Measurements from ENCODE around the gene APOO.

Gene APOO

DNA sequence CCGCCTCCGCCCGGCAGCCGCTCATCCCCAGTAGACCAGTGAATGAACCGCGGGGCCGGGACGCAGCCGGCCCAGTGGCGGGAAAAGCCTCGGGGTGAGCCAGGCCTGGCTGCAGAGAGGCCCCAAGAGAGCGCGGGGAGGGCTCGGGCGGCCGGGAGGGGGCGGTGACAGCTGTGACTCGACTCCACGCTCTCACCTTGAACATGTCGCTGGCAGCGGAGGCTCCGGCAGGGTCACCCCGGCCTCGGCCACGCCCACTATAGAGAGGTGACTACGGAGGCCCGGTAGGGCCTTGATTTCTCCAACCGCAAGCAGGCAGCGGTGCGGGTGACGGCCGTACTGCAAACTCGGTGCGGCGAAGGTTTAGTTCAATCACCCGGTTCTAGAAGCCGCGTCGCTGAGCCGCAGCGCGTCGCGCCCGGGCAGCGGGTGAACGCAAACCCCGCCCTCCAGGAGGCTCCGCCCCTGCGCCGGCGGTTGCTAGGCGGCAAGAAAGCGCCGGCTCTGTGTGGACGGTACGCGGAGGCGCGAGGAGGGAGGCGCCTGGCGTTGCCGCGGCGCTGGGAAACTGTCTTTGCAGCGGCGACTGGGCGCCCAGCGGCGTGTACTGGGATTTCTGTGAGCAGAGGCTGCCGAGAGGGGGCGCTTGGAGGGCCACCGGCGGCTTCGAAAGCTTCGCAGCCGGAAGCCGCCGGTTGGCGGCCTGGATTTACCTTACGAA is at the start of gene APOO, which contains the start of gene CXorf58:
TSS of gene APOO (minus strand) at position 441 of the 721 bp plus-strand sequence. CDS start at position 205, 236 bp downstream.
TSS of gene CXorf58 (plus strand) at position 509 of the 721 bp plus-strand sequence. CDS start 2,297 bp downstream, outside the sequence.
- peak; percentile 92 for DNase-seq (ENCODE audit: low spot score)

DNA sequence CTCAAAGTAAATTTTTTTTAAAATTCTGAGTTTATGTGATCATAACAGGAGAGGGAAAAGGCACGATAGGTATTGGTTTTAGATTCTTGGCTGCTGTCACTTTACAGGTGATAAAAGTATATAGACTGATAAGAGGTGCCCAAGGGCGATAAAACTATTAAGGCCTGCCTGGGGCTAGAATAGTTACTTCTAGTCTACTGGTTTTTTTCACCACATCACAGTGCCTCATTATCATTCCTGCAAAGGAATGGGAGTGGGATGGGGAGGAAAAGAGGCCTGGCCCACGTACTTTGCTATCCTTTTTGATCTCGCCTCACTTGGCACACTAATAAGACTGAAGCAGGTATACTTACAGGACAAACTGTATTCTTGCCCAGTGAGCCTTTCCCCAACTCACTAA is 46.7 kb upstream of the APOO start:
- no peak for DNase-seq (ENCODE audit: low spot score)

GRCh38 chrX:23953908-23954269 is 46.2 kb upstream of the APOO start:
- DNase-seq (ENCODE audit: low spot score): no peak

DNA sequence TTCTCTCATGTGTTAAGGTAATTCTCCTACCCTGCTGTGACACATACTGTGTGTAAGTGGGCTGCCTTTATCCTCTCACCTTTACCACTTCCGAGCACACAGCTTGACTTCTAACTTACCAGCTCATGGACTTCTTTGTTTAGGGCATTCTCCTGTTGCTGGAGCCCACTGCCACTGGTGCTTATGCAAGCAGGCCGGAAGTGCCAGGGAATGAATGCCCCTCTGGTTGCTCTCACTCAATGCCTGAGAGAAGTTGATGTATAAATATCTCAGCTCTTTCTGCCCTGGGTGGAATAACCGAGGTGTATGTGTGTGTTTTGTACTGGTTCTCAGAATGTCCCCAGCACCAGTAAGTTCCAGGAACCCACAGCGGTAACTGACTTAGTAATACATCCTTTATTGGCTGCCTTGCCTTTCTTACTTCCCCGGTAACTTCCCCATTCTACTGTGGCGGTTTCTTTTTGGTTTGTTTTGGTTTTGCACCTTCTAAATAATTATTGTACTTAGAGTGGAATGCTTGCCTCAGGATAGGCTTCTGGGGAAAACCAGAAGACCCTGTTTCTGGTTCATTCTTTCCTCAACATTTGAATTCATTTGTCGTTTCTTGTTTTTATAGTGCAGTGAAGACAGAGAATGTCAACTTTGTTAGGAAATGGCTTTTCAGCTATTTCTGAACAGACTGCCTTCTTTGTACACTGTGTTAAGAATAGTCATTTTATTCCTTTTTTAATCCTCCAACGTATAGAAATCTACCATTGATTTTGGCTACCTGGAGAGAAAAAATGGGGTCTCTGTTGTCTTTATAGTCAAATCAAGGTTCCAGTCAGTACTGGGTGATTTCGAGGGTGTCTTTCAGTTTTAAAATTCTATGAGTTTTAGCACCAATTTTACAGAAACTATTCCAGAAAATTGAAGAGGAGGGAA is 45.5 kb upstream of the APOO start:
- DNase-seq (ENCODE audit: low spot score): peak; percentile 58

DNA sequence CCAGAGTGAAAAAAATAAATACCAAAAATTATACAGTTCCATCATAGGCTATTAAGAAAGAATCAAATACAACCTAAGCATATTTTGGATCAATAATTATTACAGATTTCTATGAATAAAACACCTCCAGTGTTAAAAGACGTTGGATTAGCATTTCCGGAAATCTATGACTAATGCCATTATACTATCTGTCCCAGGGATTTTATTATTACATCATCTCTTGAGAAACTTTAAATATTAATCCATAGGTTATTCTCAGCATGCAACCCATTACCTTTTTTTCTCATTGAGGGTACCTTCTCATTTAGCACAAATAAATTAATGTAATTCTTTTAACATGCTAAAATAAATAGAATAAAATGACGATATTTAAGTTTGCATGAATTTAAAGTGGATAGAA is 44.7 kb upstream of the APOO start:
- DNase-seq (ENCODE audit: low spot score): no peak

- DNase-seq (ENCODE audit: low spot score): no peak
These were observed 37.5 kb upstream of the APOO start for GRCh38 chrX:23945206-23945605.

DNA sequence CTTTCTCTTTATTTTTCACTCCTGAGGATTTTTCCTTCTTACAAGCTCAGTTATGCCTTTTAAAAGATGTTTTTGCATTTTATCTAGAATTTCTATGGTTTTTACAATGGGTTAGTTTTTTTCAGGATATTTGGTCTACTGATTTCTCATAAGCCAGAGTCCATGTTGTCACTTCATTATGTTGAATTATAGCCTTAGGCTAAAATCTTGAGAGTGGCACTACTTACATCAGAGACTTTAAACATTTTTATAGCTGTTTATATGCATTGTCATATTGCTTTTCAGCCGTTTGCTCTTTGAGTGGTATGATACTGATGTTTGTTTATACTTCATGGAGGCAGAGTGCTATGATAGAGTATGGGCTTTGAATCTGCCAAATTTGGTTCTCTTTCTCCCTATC is 36.5 kb upstream of the APOO start:
- no peak for DNase-seq (ENCODE audit: low spot score)

DNA sequence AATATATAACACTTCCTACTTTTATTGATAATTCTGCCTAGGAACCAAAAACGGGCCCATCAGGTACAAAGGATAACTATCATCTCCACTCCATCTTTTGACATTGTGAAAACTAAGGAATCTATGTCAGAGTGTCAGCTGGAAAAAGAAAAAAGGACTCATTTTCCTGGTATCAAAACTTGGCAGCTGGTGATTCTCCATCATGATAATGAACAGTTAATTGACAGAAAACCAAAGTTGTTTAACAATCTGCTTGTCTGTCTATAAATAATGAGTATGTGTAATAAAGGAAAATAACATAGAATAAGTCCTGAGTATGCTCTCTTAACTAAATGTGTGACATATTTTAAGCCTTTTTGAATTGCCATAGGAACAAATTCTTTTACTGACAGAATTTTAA is 31.5 kb upstream of the APOO start:
- DNase-seq (ENCODE audit: low spot score): no peak

DNA sequence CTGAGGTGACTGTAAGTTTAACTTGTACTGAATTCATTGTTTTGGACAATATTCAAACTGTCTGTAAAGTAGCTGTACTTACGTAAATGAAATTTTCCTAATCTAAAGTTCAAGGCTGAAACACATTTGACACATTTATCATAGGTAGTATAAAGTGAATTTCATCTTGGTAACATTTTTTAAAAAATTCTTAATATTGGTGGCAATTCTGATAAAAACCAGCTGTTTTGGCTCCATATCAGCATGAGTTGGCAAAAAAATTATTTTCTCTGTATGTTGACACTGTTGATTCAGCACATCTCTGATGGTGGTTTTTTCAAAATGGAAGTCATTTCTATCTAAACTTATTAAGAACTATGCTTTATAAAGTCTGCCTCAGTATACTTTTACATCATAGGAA is 31.0 kb upstream of the APOO start:
- DNase-seq (ENCODE audit: low spot score): no peak

- no peak for DNase-seq (ENCODE audit: low spot score)
These were observed 29.4 kb upstream of the APOO start for GRCh38 chrX:23937100-23937499.

GRCh38 chrX:23936180-23936579 is 28.4 kb upstream of the APOO start:
- no peak for DNase-seq (ENCODE audit: low spot score)

- no peak for DNase-seq (ENCODE audit: low spot score)
These were observed 27.4 kb upstream of the APOO start for GRCh38 chrX:23935106-23935505.

DNA sequence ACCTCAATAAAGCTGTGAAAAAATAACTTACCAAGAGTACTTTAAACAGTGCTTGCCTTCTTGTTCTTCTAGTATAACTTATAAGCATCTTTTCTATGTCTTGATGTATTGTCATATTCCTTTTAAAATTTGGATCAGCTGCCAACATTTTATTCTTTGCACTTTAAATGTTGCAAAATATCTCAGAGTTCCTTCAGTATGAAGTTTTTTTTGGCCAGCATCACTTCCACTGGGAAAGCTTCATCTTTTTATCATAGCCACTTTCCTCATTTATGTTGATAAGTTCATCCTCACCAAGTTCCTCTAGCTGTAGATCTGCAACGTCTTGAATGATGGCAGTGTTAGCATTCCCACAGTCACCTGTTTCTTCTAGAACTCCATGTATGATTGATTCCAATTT is 24.3 kb upstream of the APOO start:
- no peak for DNase-seq (ENCODE audit: low spot score)

DNA sequence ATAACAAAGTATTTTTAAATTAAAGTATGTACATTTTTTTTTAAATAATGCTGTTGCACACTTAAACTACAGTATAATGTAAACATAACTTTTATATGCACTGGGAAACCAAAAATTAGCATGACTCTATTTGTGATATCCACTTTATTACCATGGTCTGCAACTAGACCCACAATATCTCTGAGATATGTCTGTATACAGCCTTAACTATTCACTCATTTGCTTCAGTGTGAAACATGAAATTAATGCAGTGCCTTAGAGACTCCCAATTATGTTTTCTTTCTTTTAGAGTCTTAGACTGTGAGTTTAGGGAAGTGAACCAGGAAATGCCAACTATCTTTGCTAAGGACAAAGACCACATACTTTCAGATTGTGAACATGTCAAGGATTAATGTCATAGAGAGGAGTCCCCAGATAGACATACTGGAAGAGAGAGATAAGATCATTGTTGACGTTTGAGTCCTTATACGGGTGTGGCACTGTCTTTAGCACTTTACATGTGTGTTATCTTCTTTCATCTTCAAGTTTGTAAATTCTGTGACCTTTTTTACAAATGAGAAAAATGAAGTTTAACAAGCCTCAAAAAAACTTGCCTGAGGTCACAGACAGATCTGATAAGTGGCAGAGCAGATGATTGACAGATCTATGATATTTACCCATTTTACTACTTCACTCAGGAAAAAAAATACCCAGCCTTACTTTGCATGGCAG is 23.3 kb upstream of the APOO start:
- peak; percentile 9 for DNase-seq (ENCODE audit: low spot score)

- DNase-seq (ENCODE audit: low spot score): no peak
These were observed 18.3 kb upstream of the APOO start for GRCh38 chrX:23926015-23926414.

DNA sequence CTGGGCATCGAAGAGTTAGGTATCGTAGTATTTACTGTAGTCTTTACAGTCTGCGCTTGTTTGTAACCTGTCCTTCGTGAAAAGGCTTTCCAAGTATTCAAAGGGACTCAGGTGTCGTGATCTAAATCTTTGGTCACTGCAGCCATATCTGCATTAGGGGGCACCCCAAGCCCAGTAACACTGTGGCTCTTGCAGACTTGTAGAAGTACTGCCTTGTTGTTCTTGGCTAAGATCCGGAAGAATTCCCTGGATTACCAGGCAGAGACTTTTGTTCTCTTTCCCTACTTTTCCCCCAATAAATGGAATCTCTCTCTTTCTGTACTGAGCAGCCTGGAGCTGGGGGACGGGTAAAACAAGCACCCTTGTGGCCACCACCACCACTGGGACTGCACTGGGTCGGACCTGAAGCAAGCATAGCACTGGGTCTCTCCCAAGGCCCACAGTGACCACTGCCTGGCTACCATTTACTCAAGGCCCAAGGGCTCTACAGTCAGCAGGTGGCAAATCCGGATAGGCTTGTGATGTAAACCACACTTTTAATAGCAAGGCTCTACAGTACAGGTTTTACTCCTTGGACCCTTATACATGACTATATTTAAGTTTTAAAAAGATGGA is 12.1 kb upstream of the APOO start:
- DNase-seq (ENCODE audit: low spot score): no peak

DNA sequence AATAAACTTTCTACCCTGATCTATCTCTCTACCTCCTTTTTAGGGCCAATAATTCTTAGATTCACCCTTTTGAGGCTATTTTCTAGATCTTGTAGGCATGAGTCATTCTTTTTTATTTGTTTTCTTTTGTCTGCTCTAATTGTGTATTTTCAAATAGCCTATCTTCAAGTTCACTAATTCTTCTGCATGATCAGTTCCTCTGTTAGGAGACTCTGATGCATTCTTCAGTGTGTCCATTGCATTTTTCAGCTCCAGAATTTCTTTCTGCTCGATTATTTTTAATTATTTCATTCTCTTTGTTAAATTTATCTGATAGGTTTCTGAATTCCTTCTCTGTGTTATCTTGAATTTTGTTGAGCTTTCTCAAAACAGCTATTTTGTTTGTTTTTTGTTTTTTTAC is 11.4 kb upstream of the APOO start:
- no peak for DNase-seq (ENCODE audit: low spot score)

DNA sequence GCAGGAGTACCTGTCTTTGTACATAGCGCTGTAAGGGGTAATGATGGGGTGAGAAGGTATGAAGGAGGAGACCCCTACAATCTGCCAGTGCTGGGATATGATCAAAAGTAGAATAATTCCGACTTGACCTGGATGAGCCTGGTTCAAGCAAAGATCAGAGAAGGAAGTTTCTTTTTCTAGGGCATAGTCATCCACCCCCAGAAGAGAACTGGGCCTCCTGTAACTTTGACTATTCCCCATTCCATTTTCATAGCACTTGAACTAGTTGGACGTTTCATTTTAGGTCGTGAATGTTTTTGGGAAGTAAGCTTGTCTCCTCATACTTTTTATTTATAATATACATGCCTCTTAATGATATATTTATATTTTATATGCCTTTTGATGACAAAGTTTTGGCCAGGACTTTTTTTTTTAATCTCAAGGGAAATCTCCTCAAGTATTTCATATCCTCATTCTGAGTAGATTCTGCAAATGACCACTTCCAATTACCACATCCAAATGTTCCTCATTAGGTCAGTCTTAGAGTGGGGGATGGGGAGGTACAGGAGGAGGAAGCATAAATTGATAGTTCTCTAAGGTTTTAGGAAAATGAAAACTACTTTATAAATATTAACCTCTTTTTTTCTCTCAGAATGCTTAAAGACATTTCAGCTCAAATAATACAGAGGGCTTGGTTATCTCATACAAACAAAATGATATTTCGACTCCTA is 3.5 kb upstream of the APOO start:
- no peak for DNase-seq (ENCODE audit: low spot score)

DNA sequence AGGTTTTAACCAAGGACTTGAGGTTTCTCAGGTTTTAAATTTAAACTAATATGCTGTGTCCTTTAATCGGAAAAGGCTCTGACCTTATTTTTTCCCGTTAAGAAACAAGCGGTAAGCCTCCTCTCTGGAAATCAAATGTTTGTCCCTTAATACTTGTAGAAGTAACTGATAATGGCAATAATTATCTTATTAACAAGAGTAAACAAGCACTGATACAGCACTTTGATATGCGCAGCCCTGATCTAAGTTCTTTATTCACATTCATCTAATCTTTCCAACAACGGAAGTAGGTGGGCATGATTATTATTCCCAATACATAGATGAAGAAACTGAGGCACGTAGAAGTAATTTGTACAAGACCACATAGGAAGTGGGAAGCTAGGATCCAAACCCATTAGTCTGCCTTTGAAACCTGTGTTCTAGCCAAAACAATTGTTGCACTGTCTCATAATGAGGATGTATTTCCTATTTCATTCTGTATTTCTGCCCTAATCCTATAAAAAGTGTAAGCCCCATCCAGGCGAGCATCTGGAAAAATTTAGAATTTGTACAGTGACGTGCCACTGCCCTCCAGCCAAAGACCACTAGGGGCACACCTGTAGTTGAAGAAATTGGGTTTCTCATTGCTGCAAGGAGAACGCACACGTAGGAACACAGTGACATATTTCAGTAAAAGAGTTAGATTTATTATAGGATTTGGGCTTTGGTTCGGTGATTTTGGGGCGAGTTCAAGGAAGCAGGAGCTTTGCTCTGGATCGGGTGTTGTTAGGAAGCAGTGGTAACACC is 674 bp upstream of the APOO start:
- no peak for DNase-seq (ENCODE audit: low spot score)

- DNase-seq (ENCODE audit: low spot score): no peak
These were observed 634 bp downstream of the APOO start for GRCh38 chrX:23907111-23907497.

- DNase-seq (ENCODE audit: low spot score): no peak
These were observed 3.6 kb downstream of the APOO start for GRCh38 chrX:23904096-23904495.

All from CD4-positive, alpha-beta T cell treated with Interleukin-6 at 100 ng/mL for 8 hours (primary cell).